ENCODE measurements around the gene RUNX2. TPM values are rescaled to one million over a fixed set of nuclear protein-coding genes. Genes with fewer than 3 reads are reported as not detected.
A peak's percentile ranks its signal among the peaks of the same experiment; 100 is the strongest.

Gene RUNX2
- total and polyA plus RNA-seq, 2 of the 8 experiments (the other 6 are each of a cell fraction or from before 2014, with no cell fraction given): 0.26 to 1.2 TPM

DNA sequence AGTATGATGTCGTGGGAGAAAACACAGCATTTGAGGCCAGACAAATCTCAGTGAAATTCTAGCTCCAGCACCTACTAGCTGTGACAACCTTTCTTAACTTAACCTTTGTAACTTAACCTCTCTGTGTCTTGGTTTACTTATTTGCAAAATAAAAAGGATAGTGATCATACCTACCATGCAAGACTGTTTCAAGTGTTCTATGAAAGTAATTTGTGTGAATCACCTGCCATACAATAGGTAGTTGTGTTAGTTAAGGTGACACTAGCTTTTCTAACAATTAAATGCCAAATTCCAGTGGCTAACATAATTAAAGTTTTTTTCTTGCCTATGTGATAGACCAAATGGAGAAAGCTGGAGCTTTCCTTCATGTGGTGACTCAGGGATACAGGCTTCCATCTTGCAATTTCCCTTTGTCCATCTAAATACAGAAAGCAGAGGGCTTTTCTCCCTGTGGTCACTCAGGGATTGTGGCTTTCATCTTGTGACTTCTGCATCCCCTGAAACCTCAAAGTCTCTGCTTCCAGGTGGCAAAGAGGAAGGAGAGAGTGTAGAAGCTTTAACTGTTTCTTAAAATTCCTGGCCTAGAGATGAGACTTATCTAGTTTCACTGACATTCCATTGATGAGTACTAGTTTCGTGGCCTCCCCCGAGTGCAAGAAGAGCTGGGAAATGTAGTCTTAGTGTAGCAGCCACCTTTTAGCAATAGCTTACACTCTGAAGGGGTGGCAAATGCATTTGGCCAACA lies 376.1 kb downstream of the RUNX2 start:
- Histone ChIP-seq H4K20me1 (replicated peaks in 1 of 2; ENCODE audit: control insufficient read depth in 1 of 2, insufficient read depth in 2 of 2, low read length in 2 of 2) (no peaks in the 10 kb centered on the region), H3K4ac (replicated peaks; ENCODE audit: insufficient read length, low read depth, low read length) (no peak overlapping the region), H3K14ac (ENCODE audit: insufficient read length) (no peak overlapping the region), H2BK120ac (replicated peaks; ENCODE audit: low read depth, low read length) (no peak overlapping the region), H3K18ac (ENCODE audit: extremely low read depth, low read length) (no peak overlapping the region), H3K79me2 (ENCODE audit: control insufficient read depth in 1 of 2, insufficient read depth in 2 of 2, low read length in 2 of 2) (no peaks in the 10 kb centered on the region), H2BK20ac (ENCODE audit: low read length) (no peak overlapping the region), H3K27me3 (replicated peaks in 1 of 4; ENCODE audit: control insufficient read depth in 3 of 4, extremely low read depth in 1 of 4, insufficient read depth in 3 of 4, low read length in 3 of 4) (no peaks in the 10 kb centered on the region), H3K23me2 (ENCODE audit: low read depth, low read length) (no peaks in the 10 kb centered on the region), H2AFZ (ENCODE audit: low read length) (0 out of 2 replicates have a peak overlapping the region, but pooled peaks have one; percentile 79), H3K23ac (ENCODE audit: insufficient read length) (no peak overlapping the region), H3K56ac (replicated peaks; ENCODE audit: insufficient read length, low read depth, low read length) (no peak overlapping the region), H3K27ac (ENCODE audit: low read depth, low read length) (no peak overlapping the region), H2BK15ac (ENCODE audit: low read length) (no peak overlapping the region), H4K8ac (ENCODE audit: extremely low read depth, insufficient read depth, low read length) (no peak overlapping the region), H3K4me1 (replicated peaks in 1 of 4; ENCODE audit: control insufficient read depth in 3 of 4, insufficient read depth in 4 of 4, low read length in 3 of 4) (no peaks in the 10 kb centered on the region; a peak in 1 of 7 replicates), H2BK5ac (ENCODE audit: low read depth, low read length) (no peak overlapping the region), H3K79me1 (ENCODE audit: low read depth, low read length) (no peaks in the 10 kb centered on the region), H3K9me3 (ENCODE audit: insufficient read depth in 2 of 2, low read depth in 1 of 2, low read length in 1 of 2) (no peaks in the 10 kb centered on the region), H4K5ac (ENCODE audit: insufficient read length, low read depth, low read length) (no peak overlapping the region), H2BK12ac (ENCODE audit: low read depth, low read length) (no peak overlapping the region), H2AK5ac (ENCODE audit: low read depth, low read length) (no peak overlapping the region), H3K4me3 (ENCODE audit: extremely low read depth in 1 of 4, insufficient read depth in 2 of 4, low read depth in 3 of 4, low read length in 4 of 4) (no peak overlapping the region), H4K91ac (replicated peaks; ENCODE audit: insufficient read length, low read length) (no peak overlapping the region), H3K36me3 (ENCODE audit: control insufficient read depth in 2 of 4, insufficient read depth in 4 of 4, low read length in 3 of 4) (no peaks in the 10 kb centered on the region), H3K9ac (replicated peaks in 1 of 4; ENCODE audit: extremely low read depth in 1 of 4, low read depth in 3 of 4, low read length in 3 of 4) (no peak overlapping the region), H3K4me2 (ENCODE audit: insufficient read depth in 1 of 2, low read depth in 2 of 2, low read length in 2 of 2) (no peak overlapping the region)
- CTCF ChIA-PET (ENCODE audit: partially characterized antibody): interaction anchor here (0.6 to 4.8 kb wide), 7 partner anchors 10 to 1062 kb away, joined by 3 to 26 read pairs (median 3); no protein-coding TSS in a partner anchor
- DNase-seq (ENCODE audit: low read depth in 1 of 2, low spot score in 2 of 2) (no peak), FAIRE-seq (no peak)
- no peak for TF ChIP-seq CTCF (IDR thresholded peaks at IDR 0.05; ENCODE audit: control extremely low read depth in 1 of 3, insufficient read depth in 1 of 3, low read depth in 1 of 3, low read length in 3 of 3)
- TF ChIP-seq RBBP5 (IDR thresholded peaks at IDR 0.05; ENCODE audit: borderline replicate concordance, low read depth, low read length): no peak
- TF ChIP-seq NANOG (IDR thresholded peaks at IDR 0.05; ENCODE audit: insufficient read depth, low read depth, low read length, poor library complexity, severe bottlenecking): no peak
- no peak for TF ChIP-seq GTF2F1 (IDR thresholded peaks at IDR 0.05; ENCODE audit: borderline replicate concordance, low read depth, low read length)
- no peak for TF ChIP-seq KDM5A (IDR thresholded peaks at IDR 0.05; ENCODE audit: low read length)
- no peak for TF ChIP-seq CREB1 (IDR thresholded peaks at IDR 0.05)
- no peak for TF ChIP-seq CEBPB (IDR thresholded peaks at IDR 0.05; ENCODE audit: low read depth, low read length)
- POLR2A ChIA-PET (ENCODE audit: partially characterized antibody): interaction anchor here (0.5 to 0.6 kb wide), 2 partner anchors 1077 to 1618 kb away, joined by 3 read pairs; no protein-coding TSS in a partner anchor
- 89% methylated on average over 3 of the region's 3 CpGs; no CpG with 5 or more reads in 1 of the 2 experiments for WGBS, 2 experiments (ENCODE audit: extremely low coverage in 1 of 2, insufficient coverage in 1 of 2, insufficient read length in 1 of 2, insufficient replicate concordance in 2 of 2, low coverage in 1 of 2, low lambda C conversion rate in 2 of 2, missing lambda C conversion rate in 1 of 2)

Data from H1 (cell line).